Cardiac muscle cell (in vitro differentiated cells and primary cell): Measurements from ENCODE around the gene SPIRE2. TPM values are rescaled to one million over a fixed set of nuclear protein-coding genes. Genes with fewer than 3 reads are reported as not detected.
A peak's percentile ranks its signal among the peaks of the same experiment; 100 is the strongest.
"Not testable (repeated sequence)": the region's sequence is repeated elsewhere in the genome, so short reads cannot be mapped to it uniquely, and the experiment has no call there.

ENCODE experiments used
- DNase-seq, 2 donors: peaks; one replicate each; pipeline versions ENCODE4 v3.0.0 to v3.0.0-alpha.2; 2010 to 2017; ENCODE audit warnings: low read depth in 1 of 2, low spot score in 1 of 2
- H3K27ac ChIP-seq: fragments of 200-600 bp; sonication (generic); 2 replicates; pipeline ENCODE4 v1.5.1; 2016
- H3K27me3 ChIP-seq: fragments of 200-600 bp; sonication (generic); 2 replicates; pipeline ENCODE4 v1.6.0; 2016; ENCODE audit warnings: control low read depth
- H3K36me3 ChIP-seq: fragments of 200-600 bp; sonication (generic); 2 replicates; pipeline ENCODE4 v1.5.1; 2016; ENCODE audit warnings: control low read depth
- H3K4me1 ChIP-seq: fragments of 200-600 bp; sonication (generic); 2 replicates; pipeline ENCODE4 v1.8.1; 2017; ENCODE audit warnings: low read depth, mild to moderate bottlenecking, mixed run types
- H3K4me3 ChIP-seq: fragments of 200-600 bp; sonication (generic); 2 replicates; pipeline ENCODE4 v1.5.1; 2016; ENCODE audit warnings: mild to moderate bottlenecking
- H3K9me3 ChIP-seq: fragments of 200-600 bp; sonication (generic); 2 replicates; pipeline ENCODE4 v1.5.1; 2017; ENCODE audit warnings: low read depth, mild to moderate bottlenecking, control low read depth
- polyA plus RNA-seq: library from polyadenylated mRNA; unstranded; fragments of >200 nt; fragmentation: Nextera tagmentation; extraction: Ambion mirVana; gene quantifications from 2 replicates; pipeline ENCODE4 v1.2.1, GENCODE V29; 2016
- total RNA-seq: library from RNA; depleted of rRNA; stranded (reverse); fragments of >200 nt; gene quantifications from 2 replicates; pipeline ENCODE4 v1.2.3, GENCODE V29; 2016
- TF ChIP-seq, protein P1 (sequence below): IDR thresholded peaks from 2 replicates; pipeline ENCODE4 v1.5.1; 2012; ENCODE audit warnings: low read depth, mild to moderate bottlenecking, low read length

SPIRE2 gene
- total and polyA plus RNA-seq, 2 experiments from 2014 or later = 3.8 to 7.8 TPM

DNA sequence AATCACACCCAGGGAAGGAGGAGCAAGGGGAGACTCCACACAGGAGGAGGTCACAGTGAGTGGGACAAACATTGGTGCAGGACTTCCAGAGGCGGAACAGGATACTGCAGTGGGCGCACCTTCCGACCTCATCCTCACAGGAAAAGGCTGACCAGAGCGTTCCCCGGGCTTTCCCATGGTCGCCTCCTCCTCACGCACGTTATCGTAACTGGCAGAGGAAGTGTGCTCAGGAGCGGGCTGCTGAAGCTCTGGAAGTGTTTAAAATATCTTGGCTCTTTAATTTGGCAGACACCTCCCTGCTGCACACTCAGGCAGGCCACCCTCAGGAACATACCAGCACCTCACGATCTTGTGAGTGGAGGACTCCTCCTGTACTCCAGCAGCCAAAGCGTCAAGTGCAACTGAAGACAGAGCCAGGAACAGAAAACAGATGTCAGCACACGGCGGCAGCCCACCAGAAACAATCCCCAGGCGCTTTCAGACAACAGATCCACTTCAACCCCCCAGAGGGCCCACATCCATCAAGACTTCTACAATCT, 29.4 kb upstream of the SPIRE2 start:
- Histone ChIP-seq H3K4me1 (peaks cover 5% of the 10 kb centered on the region), H3K36me3 (peaks cover 3% of the 10 kb centered on the region), H3K4me3 (no peak overlapping the region), H3K27ac (peak overlapping the region; percentile 28), H3K9me3 (no peaks in the 10 kb centered on the region), H3K27me3 (no peaks in the 10 kb centered on the region)
- peak; percentile 2 to 67 for DNase-seq
- TF ChIP-seq, protein P1, sequence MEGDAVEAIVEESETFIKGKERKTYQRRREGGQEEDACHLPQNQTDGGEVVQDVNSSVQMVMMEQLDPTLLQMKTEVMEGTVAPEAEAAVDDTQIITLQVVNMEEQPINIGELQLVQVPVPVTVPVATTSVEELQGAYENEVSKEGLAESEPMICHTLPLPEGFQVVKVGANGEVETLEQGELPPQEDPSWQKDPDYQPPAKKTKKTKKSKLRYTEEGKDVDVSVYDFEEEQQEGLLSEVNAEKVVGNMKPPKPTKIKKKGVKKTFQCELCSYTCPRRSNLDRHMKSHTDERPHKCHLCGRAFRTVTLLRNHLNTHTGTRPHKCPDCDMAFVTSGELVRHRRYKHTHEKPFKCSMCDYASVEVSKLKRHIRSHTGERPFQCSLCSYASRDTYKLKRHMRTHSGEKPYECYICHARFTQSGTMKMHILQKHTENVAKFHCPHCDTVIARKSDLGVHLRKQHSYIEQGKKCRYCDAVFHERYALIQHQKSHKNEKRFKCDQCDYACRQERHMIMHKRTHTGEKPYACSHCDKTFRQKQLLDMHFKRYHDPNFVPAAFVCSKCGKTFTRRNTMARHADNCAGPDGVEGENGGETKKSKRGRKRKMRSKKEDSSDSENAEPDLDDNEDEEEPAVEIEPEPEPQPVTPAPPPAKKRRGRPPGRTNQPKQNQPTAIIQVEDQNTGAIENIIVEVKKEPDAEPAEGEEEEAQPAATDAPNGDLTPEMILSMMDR = no peak

DNA sequence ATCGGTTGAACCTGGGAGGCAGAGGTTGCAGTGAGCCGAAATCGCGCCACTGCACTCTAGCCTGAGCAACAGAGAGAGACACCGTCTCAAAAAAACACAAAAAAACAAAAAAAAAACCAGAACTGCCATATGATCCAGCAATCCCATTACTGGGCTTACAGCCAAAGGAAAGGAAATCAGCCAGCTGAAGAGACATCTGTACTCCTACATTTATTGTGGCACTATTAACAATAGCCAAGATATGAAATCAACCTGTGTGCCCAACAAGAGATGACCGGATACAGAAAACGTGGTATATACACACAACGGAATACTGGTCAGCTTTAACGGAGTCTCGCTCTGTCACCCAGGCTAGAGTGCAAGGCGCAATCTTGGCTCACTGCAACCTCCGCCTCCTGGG, 26.5 kb upstream of the SPIRE2 start:
- H3K27me3 ChIP-seq = no peaks in the 10 kb centered on the region
- H3K9me3 ChIP-seq = no peaks in the 10 kb centered on the region
- DNase-seq = peak in 1 of 2 donors; percentile 57
- H3K4me3 ChIP-seq = no peak overlapping the region
- H3K36me3 ChIP-seq = no peaks in the 10 kb centered on the region
- no peak overlapping the region for H3K27ac ChIP-seq
- TF ChIP-seq, protein P1 = no peak
- H3K4me1 ChIP-seq = peaks cover 5% of the 10 kb centered on the region

DNA sequence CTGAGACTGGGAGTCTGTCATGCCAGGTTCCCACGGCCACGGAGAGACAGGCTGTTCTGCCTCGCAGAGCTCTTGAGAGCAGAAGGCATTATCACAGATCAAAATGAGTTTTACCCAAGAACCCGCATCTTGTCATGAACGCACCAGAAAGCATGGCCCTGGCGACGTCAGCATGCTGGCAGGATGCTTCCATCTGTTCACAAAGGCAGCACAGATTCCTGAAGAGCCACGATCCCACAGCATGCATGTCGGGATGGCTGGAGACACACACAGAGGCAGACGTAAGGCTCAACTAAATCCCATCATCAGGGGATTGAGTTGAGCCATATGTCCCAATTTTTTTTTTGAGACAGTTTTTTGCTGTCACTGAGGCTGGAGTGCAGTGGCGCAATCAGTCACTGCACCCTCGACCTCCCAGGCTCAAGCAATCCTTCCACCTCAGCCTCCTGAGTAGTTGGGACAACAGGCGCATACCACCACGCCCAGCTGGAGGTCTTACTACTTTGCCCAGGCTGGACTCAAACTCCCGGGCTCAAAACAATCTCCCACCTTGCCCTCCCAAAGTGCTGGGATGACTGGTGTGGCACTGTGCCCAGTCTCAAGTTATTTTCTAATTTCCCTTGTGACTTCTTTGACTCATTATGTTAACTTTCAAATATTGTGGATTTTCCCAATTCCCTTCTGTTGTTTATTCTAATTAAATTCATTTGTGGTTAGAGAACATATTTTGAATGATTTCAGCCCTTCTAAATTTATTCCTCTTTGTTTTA, 23.0 kb upstream of the SPIRE2 start:
- H3K4me3 ChIP-seq = no peak overlapping the region
- H3K27me3 ChIP-seq = no peaks in the 10 kb centered on the region
- TF ChIP-seq, protein P1 = no peak
- no peak for DNase-seq
- H3K9me3 ChIP-seq = no peaks in the 10 kb centered on the region
- no peaks in the 10 kb centered on the region for H3K36me3 ChIP-seq
- no peak overlapping the region for H3K27ac ChIP-seq
- peaks cover 3% of the 10 kb centered on the region for H3K4me1 ChIP-seq

DNA sequence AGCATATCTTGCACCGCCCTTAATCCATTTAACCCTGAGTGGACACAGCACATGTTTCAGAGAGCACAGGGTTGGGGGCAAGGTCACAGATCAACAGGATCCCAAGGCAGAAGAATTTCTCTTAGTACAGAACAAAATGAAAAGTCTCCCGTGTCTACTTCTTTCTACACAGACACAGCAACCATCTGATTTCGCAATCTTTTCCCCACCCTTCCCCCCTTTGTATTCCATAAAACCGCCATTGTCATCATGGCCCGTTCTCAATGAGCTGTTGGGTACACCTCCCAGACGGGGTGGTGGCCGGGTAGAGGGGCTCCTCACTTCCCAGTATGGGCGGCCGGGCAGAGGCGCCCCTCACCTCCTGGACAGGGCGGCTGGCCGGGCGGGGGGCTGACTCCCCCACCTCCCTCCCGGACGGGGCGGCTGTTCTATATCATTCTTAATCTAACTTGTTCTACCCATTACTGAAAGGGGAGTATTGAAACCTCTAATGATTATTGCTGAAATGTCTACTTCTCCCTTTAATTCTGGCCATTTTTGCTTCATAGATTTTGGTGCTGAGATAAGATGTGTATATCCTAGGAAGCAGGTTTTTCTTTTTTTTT, 21.6 kb upstream of the SPIRE2 start:
- not testable (repeated sequence) for H3K27me3 ChIP-seq, DNase-seq, H3K4me3 ChIP-seq, H3K4me1 ChIP-seq, H3K36me3 ChIP-seq, H3K9me3 ChIP-seq, H3K27ac ChIP-seq

DNA sequence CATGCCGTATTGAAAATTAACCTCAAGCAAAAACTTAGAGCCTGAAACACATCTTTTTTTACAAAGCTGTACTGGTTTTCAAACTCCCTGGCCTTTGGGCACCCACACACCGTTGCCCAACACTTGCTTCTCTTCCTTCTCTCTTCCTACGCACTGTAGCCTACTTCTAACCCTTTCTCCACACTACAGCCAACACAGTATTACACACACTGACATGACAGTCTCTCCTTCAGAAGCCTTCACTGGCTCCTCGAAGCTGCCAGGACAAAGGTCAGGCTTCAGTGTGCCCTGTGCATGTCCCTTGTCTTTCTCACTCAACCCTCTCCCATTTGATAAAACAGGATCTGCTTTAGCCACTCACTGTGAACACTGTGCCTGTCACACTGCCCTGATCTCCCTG, 19.8 kb upstream of the SPIRE2 start:
- Histone ChIP-seq H3K4me1 (no peaks in the 10 kb centered on the region), H3K27ac (no peak overlapping the region), H3K36me3 (no peaks in the 10 kb centered on the region), H3K9me3 (no peaks in the 10 kb centered on the region), H3K27me3 (no peaks in the 10 kb centered on the region), H3K4me3 (no peak overlapping the region)
- DNase-seq = no peak
- TF ChIP-seq, protein P1 = no peak

DNA sequence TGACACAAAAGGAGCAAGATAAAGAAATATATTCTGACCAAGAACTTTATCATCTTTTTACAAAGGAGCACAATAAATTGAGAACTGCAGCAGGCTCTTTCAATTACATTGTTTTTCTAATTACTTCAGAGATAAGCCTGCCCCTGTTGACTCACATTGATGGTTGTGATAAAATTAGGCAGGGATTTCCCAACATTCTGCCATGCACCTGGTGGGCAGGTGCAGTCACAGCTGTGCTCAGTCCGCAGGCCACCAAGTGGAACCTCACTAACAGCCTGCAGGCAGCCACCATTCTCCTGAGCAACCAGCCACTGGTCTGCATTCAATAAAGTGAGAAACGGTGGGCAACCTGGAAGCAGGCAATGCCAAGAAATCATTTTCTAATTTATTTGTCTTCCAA, 17.0 kb upstream of the SPIRE2 start:
- Histone ChIP-seq H3K4me3 (no peak overlapping the region), H3K9me3 (no peaks in the 10 kb centered on the region), H3K4me1 (no peaks in the 10 kb centered on the region), H3K27me3 (no peaks in the 10 kb centered on the region), H3K36me3 (no peaks in the 10 kb centered on the region), H3K27ac (no peak overlapping the region)
- DNase-seq = no peak
- TF ChIP-seq, protein P1 = no peak
